SK-N-SH treated with all-trans-retinoic acid at 6 μM for 48 hours (cell line): ENCODE results near the gene ANTXR2.

Source experiments
- ARNTL ChIP-seq: fragments of 450-650 bp; formaldehyde crosslinking; IDR thresholded peaks from 2 replicates; pipeline ENCODE4 v1.5.0; 2020; ENCODE audit warnings: low read depth, mild to moderate bottlenecking, moderate library complexity, borderline replicate concordance
- ESRRG ChIP-seq: fragments of 250-450 bp; sonication (Bioruptor Pico); IDR thresholded peaks from 2 replicates; pipeline ENCODE4 v1.6.1; 2021; ENCODE audit warnings: mild to moderate bottlenecking
- ISL1 ChIP-seq: fragments of 250-450 bp; sonication (Bioruptor Pico); IDR thresholded peaks from 2 replicates; pipeline ENCODE4 v2.1.2; 2022; ENCODE audit warnings: mild to moderate bottlenecking, moderate library complexity
- ZFP3 ChIP-seq: fragments of 250-450 bp; sonication (Bioruptor Pico); IDR thresholded peaks from 2 replicates; pipeline ENCODE4 v1.5.0; 2020; ENCODE audit warnings: mild to moderate bottlenecking, moderate library complexity
- ZFP30 ChIP-seq: fragments of 450-650 bp; formaldehyde crosslinking; IDR thresholded peaks from 2 replicates; pipeline ENCODE4 v1.5.0; 2022; ENCODE audit warnings: mild to moderate bottlenecking, moderate library complexity
- TF ChIP-seq, protein P1 (sequence below): fragments of 250-450 bp; sonication (Bioruptor Pico); IDR thresholded peaks from 2 replicates; pipeline ENCODE4 v1.5.0; 2020; ENCODE audit warnings: mild to moderate bottlenecking, moderate library complexity

DNA sequence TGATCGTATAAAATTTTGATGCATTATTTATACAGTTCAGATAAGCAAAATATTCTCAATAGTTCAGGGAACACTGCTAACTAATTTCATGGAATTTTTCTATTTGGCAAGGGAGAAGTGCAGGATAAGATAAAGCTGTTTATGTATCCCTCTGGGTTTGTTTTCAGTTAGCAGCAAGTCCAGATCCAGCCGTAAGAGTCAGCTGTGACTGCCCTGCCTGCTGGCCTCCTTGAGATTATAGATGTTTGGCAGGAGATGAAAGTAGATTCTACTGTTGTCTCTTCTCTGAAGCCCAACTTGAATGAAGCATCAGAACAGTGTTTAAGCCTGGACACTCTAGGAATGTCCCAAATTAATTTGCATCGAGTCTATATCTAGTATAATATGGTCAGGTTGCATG lies 29.5 kb downstream of the ANTXR2 start:
- no peak for TF ChIP-seq ZFP3 (CRISPR knock-in tag)
- TF ChIP-seq, protein P1, sequence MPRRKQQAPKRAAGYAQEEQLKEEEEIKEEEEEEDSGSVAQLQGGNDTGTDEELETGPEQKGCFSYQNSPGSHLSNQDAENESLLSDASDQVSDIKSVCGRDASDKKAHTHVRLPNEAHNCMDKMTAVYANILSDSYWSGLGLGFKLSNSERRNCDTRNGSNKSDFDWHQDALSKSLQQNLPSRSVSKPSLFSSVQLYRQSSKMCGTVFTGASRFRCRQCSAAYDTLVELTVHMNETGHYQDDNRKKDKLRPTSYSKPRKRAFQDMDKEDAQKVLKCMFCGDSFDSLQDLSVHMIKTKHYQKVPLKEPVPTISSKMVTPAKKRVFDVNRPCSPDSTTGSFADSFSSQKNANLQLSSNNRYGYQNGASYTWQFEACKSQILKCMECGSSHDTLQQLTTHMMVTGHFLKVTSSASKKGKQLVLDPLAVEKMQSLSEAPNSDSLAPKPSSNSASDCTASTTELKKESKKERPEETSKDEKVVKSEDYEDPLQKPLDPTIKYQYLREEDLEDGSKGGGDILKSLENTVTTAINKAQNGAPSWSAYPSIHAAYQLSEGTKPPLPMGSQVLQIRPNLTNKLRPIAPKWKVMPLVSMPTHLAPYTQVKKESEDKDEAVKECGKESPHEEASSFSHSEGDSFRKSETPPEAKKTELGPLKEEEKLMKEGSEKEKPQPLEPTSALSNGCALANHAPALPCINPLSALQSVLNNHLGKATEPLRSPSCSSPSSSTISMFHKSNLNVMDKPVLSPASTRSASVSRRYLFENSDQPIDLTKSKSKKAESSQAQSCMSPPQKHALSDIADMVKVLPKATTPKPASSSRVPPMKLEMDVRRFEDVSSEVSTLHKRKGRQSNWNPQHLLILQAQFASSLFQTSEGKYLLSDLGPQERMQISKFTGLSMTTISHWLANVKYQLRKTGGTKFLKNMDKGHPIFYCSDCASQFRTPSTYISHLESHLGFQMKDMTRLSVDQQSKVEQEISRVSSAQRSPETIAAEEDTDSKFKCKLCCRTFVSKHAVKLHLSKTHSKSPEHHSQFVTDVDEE, result no peak
- no peak for TF ChIP-seq ESRRG (CRISPR knock-in tag)
- no peak for TF ChIP-seq ARNTL (CRISPR knock-in tag)
- TF ChIP-seq ISL1, result no peak
- no peak for TF ChIP-seq ZFP30 (CRISPR knock-in tag)
